GM15510 (cell line): ENCODE measurements around the gene TTC33.

ENCODE experiments used
- POLR2A ChIP-seq: IDR thresholded peaks from 3 replicates; pipeline ENCODE4 v1.6.1; 2011; ENCODE audit warnings: borderline replicate concordance; ENCODE audit not compliant: insufficient read length; ENCODE audit errors: extremely low read depth

TTC33 gene

DNA sequence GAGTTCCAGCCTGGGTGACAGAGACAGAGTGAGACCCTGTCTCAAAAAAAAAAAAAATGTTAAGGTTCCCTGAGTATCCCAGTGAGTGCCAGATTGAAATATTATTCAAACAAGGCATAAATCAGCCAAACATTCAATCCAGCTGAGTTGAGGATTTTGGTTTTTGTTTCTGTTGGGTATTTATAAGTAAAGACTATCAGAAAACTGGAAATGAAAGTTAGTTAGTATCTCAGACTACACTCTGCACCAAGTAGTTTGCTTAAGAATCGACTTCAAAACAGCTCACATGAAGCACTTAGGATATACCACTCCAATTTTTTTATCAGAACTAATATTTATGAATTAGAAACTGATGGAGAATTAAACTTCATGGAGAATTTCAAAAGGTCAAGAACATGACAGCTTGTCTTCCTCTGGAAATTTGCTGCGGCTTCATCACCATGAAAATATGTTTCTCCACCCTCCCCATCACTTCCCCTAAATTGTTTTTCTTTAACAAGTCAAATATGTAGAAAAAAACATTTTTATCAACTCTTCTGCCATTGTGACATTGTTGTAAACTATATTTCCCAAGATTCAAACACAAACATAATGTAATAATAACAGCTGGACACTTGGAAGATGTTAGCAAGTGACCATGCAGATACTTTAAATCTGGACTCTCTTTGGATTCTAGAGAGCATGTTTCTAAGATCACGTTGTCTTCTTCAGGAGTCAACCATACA, 186.1 kb downstream of the TTC33 start:
- TF ChIP-seq POLR2A, result no peak

- no peak for TF ChIP-seq POLR2A
Measured at GRCh38 chr5:40568548-40568947, 187.2 kb downstream of the TTC33 start.

DNA sequence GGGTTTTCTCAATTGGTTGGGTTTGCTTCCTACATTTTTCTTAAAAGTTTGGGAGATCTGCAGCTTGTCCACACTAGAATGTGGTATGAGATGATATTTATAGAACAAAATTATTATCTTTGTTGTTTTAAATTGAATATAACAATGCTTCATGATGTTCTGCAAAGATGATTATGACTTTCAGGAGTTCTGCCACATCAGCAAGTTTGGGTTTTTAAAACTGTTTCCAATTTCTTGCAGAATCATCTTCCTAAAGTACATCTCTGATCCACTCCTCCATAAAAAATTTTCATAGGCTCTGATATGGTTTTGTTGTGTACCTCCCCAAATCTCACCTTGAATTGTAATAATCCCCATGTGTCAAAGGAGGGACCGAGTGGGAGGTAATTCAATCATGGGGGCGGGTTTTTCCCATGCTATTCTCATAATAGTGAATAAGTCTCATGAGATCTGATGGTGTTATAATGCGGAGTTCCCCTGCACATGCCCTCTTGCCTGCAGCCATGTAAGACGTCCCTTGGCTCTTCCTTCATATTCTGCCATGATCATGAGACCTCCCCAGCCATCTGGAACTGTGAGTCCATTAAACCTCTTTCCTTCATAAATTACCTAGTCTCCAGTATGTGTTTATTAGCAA, 195.2 kb downstream of the TTC33 start:
- no peak for TF ChIP-seq POLR2A

DNA sequence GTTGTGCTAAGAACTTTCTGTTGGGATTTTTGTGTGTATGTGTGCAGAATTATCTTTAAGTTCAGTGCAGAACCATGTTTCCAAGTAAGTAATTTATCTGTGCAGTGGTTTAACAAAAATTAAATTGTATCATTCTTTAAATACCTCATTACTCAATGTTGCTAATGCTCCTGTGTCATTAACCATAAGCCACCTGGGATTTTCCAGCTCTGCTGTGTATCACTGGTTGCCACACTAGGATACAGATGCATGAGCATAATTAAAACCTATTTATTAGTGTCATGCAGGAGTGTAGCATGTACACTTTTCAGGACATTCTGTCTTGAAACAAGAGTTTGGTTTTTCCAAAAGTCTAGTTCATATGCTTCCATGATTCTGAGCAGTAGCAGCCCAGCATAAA, 196.5 kb downstream of the TTC33 start:
- TF ChIP-seq POLR2A, result no peak

GRCh38 chr5:40557501-40557900, 198.3 kb downstream of the TTC33 start:
- no peak for TF ChIP-seq POLR2A

- TF ChIP-seq POLR2A, result no peak
Measured at GRCh38 chr5:40556811-40557210, 198.9 kb downstream of the TTC33 start.

- TF ChIP-seq POLR2A, result no peak
Measured at GRCh38 chr5:40555886-40556285, 199.9 kb downstream of the TTC33 start.

DNA sequence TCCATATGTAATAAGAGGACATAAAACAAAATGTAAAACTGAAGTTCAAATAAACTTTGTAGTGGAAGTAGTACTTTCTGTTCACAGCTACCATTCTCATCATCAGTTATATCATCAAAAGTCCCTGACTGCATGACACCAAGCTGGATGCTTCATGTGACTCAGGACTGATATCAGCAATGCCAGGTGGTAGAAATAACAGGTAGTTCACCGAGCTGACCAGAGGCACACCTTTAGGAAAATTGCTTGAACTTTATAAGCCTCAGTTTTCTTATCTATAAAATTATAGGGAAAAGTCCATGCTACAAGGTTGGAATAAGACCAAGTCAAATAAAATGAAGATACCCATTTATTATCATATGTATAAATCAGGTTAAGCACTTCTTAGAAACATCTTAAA, 200.9 kb downstream of the TTC33 start:
- TF ChIP-seq POLR2A, result no peak

GRCh38 chr5:40554054-40554453, 201.7 kb downstream of the TTC33 start:
- TF ChIP-seq POLR2A, result no peak

- no peak for TF ChIP-seq POLR2A
Measured at GRCh38 chr5:40552981-40553380, 202.8 kb downstream of the TTC33 start.

- TF ChIP-seq POLR2A, result no peak
Measured at GRCh38 chr5:40551496-40552491, 204.0 kb downstream of the TTC33 start.

DNA sequence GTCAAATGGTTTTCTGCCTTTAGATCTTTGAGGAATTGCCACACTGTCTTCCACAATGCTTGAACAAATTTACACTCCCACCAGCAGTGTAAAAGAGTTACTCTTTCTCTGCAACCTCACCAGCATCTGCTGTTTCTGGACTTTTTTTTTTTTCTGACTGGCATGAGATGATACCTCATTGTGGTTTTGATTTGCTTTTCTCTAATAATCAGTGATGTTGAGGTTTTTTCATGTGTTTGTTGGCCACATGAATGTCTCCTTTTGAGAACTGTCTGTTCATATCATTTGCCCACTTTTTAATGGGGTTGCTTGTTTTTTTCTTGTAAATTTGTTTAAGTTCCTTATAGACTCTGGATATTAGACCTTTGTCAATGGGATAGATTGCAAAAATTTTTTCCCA, 205.3 kb downstream of the TTC33 start:
- TF ChIP-seq POLR2A, result no peak

DNA sequence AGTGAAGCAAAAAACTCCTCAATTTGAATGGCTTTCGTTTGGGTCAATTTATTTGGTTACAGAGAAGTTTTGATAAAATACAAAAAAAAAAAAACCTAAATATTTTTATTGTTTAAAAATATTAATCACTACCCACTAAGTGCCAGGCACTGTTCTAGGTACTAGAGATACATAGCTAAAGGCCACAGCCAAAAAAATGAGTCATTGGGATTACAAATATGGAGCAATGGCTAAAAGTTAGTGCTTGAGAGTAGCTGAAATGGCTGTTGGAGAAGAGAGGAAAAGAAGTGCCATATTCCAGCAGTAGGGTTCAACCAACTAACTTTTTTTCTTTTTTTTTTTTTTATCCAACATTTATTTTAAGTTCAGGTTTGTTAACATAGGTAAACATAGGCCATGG, 206.1 kb downstream of the TTC33 start:
- TF ChIP-seq POLR2A, result no peak

DNA sequence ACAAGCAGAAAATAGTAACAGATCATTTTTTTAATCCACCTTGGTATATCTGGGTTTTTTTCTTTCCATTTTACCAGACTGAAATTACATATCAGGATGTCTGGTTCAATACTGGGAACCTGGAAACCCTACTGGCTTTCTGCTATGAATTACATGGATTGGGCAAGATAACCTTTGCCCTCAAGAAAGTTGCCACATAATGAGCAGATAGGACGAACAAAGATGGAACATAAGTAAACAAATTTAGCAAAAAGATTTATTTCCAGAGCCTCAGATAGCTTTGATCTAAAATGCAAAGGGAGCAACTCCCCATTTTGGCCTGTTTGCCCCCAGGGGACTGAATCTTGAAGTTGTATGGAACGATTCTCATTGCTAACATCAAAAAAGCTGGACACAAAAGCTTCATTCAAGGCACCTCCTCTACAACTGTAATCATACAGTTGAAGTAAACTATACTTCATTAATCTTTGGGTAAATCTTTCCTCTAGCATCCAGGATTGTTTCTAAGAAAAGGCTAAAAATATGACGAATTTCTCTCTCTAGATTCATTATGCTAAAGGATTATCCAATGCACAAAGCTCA, 207.7 kb downstream of the TTC33 start:
- no peak for TF ChIP-seq POLR2A

DNA sequence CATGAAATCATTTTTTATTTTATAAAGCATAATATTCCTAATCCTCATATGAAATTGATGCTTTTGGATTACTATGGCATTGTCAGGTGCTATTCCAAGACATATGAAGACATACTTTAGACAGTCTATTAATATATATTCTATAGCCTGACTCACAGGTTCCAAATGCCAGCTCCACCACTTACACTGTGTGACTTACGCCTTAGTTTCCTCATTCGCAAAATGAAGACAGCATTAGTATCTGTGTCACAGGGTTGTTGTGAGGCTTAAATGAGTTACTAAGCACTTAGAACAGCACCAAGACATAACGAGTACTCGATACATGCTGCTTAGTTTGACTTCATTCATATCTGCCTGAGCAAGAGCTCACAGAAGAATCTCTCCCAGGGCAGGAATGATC, 208.2 kb downstream of the TTC33 start:
- TF ChIP-seq POLR2A, result no peak
